Panc1 (cell line): ENCODE results near the gene MS4A6E. TPM values are rescaled to one million over a fixed set of nuclear protein-coding genes. Genes with fewer than 3 reads are reported as not detected.

Experiments
- ATAC-seq: fragments of 200-7000 bp; cut with Tn5 transposase; 2 replicates; pipeline ENCODE4 v1.9.1; 2020; ENCODE audit warnings: mild to moderate bottlenecking, moderate library complexity
- BruUV-seq: library from RNA; stranded (reverse); fragments of 400-500 nt; replicated peaks from 2 replicates; lab custom pipeline; 2021; lab: Mats Ljungman, UMichigan
- CTCF ChIA-PET: fragments of 300-600 bp; sonication (Branson Sonifier 250); formaldehyde crosslinking; loops from one replicate; lab custom pipeline; 2022; ENCODE audit warnings: antibody characterized with exemption; lab: Charles Lee
- POLR2A ChIA-PET: fragments of 300-600 bp; sonication (Branson Sonifier 250); formaldehyde crosslinking; loops from one replicate; lab custom pipeline; 2022; ENCODE audit warnings: antibody characterized with exemption; lab: Charles Lee
- DNase-seq: peaks from one replicate; pipeline ENCODE4 v3.0.0-alpha.2; 2010; ENCODE audit warnings: low read depth, low spot score
- H3K27ac ChIP-seq: 2 replicates; pipeline ENCODE4 v1.5.1; 2011; ENCODE audit warnings: mild to moderate bottlenecking, low read length, inconsistent platforms
- H3K27me3 ChIP-seq: fragments of 200-500 bp; sonication (Bioruptor generic); 2 replicates; pipeline ENCODE4 v1.6.0; 2014; ENCODE audit warnings: low read length, inconsistent platforms; ENCODE audit not compliant: control insufficient read depth, insufficient read depth
- H3K36me3 ChIP-seq: fragments of 200-500 bp; sonication (Bioruptor generic); 2 replicates; pipeline ENCODE4 v1.5.1; 2014; ENCODE audit warnings: inconsistent platforms, mild to moderate bottlenecking, low read length, moderate library complexity; ENCODE audit not compliant: control insufficient read depth, insufficient read depth
- H3K4me1 ChIP-seq: 2 replicates; pipeline ENCODE4 v1.5.1; 2011; ENCODE audit warnings: inconsistent platforms, mild to moderate bottlenecking, low read length, moderate library complexity; ENCODE audit not compliant: control insufficient read depth, insufficient read depth
- H3K4me3 ChIP-seq, 2 experiments: 2 replicates each; pipeline ENCODE4 v1.5.1; 2011 to 2012; ENCODE audit warnings: low read depth in 2 of 2, low read length in 2 of 2, mild to moderate bottlenecking in 2 of 2, inconsistent platforms in 1 of 2, moderate library complexity in 1 of 2
- H3K9me3 ChIP-seq: fragments of 200-500 bp; sonication (Bioruptor generic); 2 replicates; pipeline ENCODE4 v1.5.1; 2014; ENCODE audit warnings: low read depth, mild to moderate bottlenecking, inconsistent platforms, low read length, moderate library complexity; ENCODE audit not compliant: control insufficient read depth, insufficient read depth
- CTCF ChIP-seq: fragments of 450-650 bp; IDR thresholded peaks from 2 replicates; pipeline ENCODE4 v1.5.1; 2017; ENCODE audit warnings: mild to moderate bottlenecking
- POLR2AphosphoS5 ChIP-seq: IDR thresholded peaks from 2 replicates; pipeline ENCODE4 v1.6.1; 2012; ENCODE audit warnings: mild to moderate bottlenecking, low read depth, low read length, moderate library complexity
- REST ChIP-seq, 2 experiments: IDR thresholded peaks; 2 replicates each; pipeline ENCODE4 v1.6.1; 2011 to 2012; ENCODE audit warnings: low read depth in 2 of 2, control low read depth in 1 of 2, low read length in 1 of 2, mild to moderate bottlenecking in 1 of 2, moderate library complexity in 1 of 2; ENCODE audit not compliant: insufficient read depth in 1 of 2
- SIN3A ChIP-seq: IDR thresholded peaks from 2 replicates; pipeline ENCODE4 v1.6.1; 2012; ENCODE audit warnings: low read depth, mild to moderate bottlenecking, low read length, moderate library complexity, borderline replicate concordance; ENCODE audit not compliant: insufficient read depth
- TCF7L2 ChIP-seq: IDR thresholded peaks from 2 replicates; pipeline ENCODE4 v1.6.1; 2011; ENCODE audit warnings: mild to moderate bottlenecking, low read depth, low read length, inconsistent platforms
- in situ Hi-C: cut with HindIII; loops from 2 replicates; pipeline ENCODE4 v1.10.0; 2016; ENCODE audit warnings: low sequenced_read_pairs, low pct_unique_long_range_greater_than_20kb
- intact Hi-C: fragments of 100-400 bp; cut with micrococcal nuclease; formaldehyde crosslinking; loops from one replicate; pipeline ENCODE4 v1.10.0; 2022; ENCODE audit not compliant: unreplicated experiment
- total RNA-seq: library from RNA; stranded (reverse); gene quantifications from one replicate; pipeline ENCODE4 v1.2.1, GENCODE V29; 2021; ENCODE audit not compliant: unreplicated experiment

Gene MS4A6E
- total RNA-seq, 1 experiment from 2014 or later: not detected

GRCh38 chr11:60316317-60316716 is 10.7 kb upstream of the MS4A6E start:
- POLR2A ChIA-PET: no interaction called here
- ATAC-seq (no peak), DNase-seq (no peak)
- TF ChIP-seq REST (IDR thresholded peaks at IDR 0.05; ENCODE audit: insufficient read depth in 1 of 2, low read depth in 2 of 2, low read length in 1 of 2) (no peak), POLR2AphosphoS5 (no peak), TCF7L2 (no peak), CTCF (no peak), SIN3A (no peak)
- H3K4me3 ChIP-seq: no peak overlapping the region
- intact Hi-C loops: no loop called here
- no peaks in the 10 kb centered on the region; the same call in 1 of the 2 replicates for H3K27me3 ChIP-seq
- no peaks in the 10 kb centered on the region for H3K9me3 ChIP-seq
- in situ Hi-C loops: no loop called here
- H3K27ac ChIP-seq: no peak overlapping the region
- no TSS peak for BruUV-seq
- H3K4me1 ChIP-seq: no peaks in the 10 kb centered on the region
- CTCF ChIA-PET: no interaction called here
- no peaks in the 10 kb centered on the region for H3K36me3 ChIP-seq

- in situ Hi-C loops: no loop called here
- ATAC-seq (no peak), DNase-seq (no peak)
- H3K4me3 ChIP-seq: no peak overlapping the region
- H3K27me3 ChIP-seq: no peaks in the 10 kb centered on the region; the same call in 1 of the 2 replicates
- H3K36me3 ChIP-seq: no peaks in the 10 kb centered on the region
- no peaks in the 10 kb centered on the region for H3K9me3 ChIP-seq
- ChIA-PET POLR2A (no interaction called here), CTCF (no interaction called here)
- intact Hi-C loops: no loop called here
- H3K4me1 ChIP-seq: no peaks in the 10 kb centered on the region
- BruUV-seq: no TSS peak
- no peak overlapping the region for H3K27ac ChIP-seq
- no peak for TF ChIP-seq CTCF
- TF ChIP-seq TCF7L2: no peak
- no peak for TF ChIP-seq SIN3A
- no peak for TF ChIP-seq REST (IDR thresholded peaks at IDR 0.05; ENCODE audit: insufficient read depth in 1 of 2, low read depth in 2 of 2, low read length in 1 of 2)
- TF ChIP-seq POLR2AphosphoS5: no peak
These were observed 8.3 kb upstream of the MS4A6E start for GRCh38 chr11:60318726-60319125.
